HepG2 (cell line): ENCODE measurements around the gene CYB5B. TPM values are rescaled to one million over a fixed set of nuclear protein-coding genes. Genes with fewer than 3 reads are reported as not detected.
A peak's percentile ranks its signal among the peaks of the same experiment; 100 is the strongest.

Experiments
- BCL6 ChIP-seq: IDR thresholded peaks from 2 replicates; pipeline ENCODE4 v1.6.1; 2016; ENCODE audit warnings: missing genetic modification reagents, missing compliant biosample characterization
- CC2D1A ChIP-seq: sonication (generic); formaldehyde crosslinking; IDR thresholded peaks from 2 replicates; pipeline ENCODE4 v1.8.1; 2023; ENCODE audit warnings: mild to moderate bottlenecking, missing genetic modification reagents
- CEBPG ChIP-seq: IDR thresholded peaks from 2 replicates; pipeline ENCODE4 v1.6.1; 2016
- DPF2 ChIP-seq: sonication (generic); formaldehyde crosslinking; IDR thresholded peaks from 2 replicates; pipeline ENCODE4 v1.4.0; 2020; ENCODE audit warnings: mild to moderate bottlenecking, low read depth, missing genetic modification reagents, borderline replicate concordance
- ERF ChIP-seq: IDR thresholded peaks from 2 replicates; pipeline ENCODE4 v1.6.1; 2018; ENCODE audit warnings: missing biosample characterization, missing genetic modification reagents
- FOSL2 ChIP-seq: sonication (generic); formaldehyde crosslinking; IDR thresholded peaks from 2 replicates; pipeline ENCODE4 v1.4.0; 2020; ENCODE audit warnings: missing genetic modification reagents
- GATAD2A ChIP-seq: IDR thresholded peaks from 2 replicates; pipeline ENCODE4 v1.6.1; 2016
- HNF1A ChIP-seq, 2 experiments: sonication (generic) in 1 of 2; formaldehyde crosslinking in 1 of 2; IDR thresholded peaks; 2 replicates each; pipeline versions ENCODE4 v1.4.0 to v1.6.1; 2016 to 2020; ENCODE audit warnings: borderline replicate concordance in 1 of 2, low read depth in 1 of 2, mild to moderate bottlenecking in 1 of 2, missing genetic modification reagents in 1 of 2
- HNRNPL ChIP-seq: fragments of 200-400 bp; formaldehyde crosslinking; IDR thresholded peaks from 2 replicates; pipeline ENCODE4 v1.6.1; 2017; ENCODE audit warnings: mild to moderate bottlenecking, low read depth, low read length
- MED1 ChIP-seq: sonication (generic); formaldehyde crosslinking; IDR thresholded peaks from 2 replicates; pipeline ENCODE4 v1.4.0; 2020; ENCODE audit warnings: missing genetic modification reagents
- NKX3-1 ChIP-seq: sonication (generic); formaldehyde crosslinking; IDR thresholded peaks from 2 replicates; pipeline ENCODE4 v1.5.0; 2020; ENCODE audit warnings: missing genetic modification reagents
- POLR2AphosphoS2 ChIP-seq: IDR thresholded peaks from 2 replicates; pipeline ENCODE4 v1.6.1; 2011; ENCODE audit warnings: low read depth, low read length, improper control_type of control experiment
- PTBP1 ChIP-seq: fragments of 200-400 bp; formaldehyde crosslinking; IDR thresholded peaks from 2 replicates; pipeline ENCODE4 v1.6.1; 2018; ENCODE audit warnings: low read length, low read depth; ENCODE audit not compliant: poor library complexity, severe bottlenecking
- SAP130 ChIP-seq: IDR thresholded peaks from 2 replicates; pipeline ENCODE4 v1.6.1; 2016; ENCODE audit warnings: low read depth
- SP4 ChIP-seq: sonication (generic); formaldehyde crosslinking; IDR thresholded peaks from 2 replicates; pipeline ENCODE4 v1.8.1; 2023; ENCODE audit warnings: mild to moderate bottlenecking, missing genetic modification reagents
- SRY ChIP-seq: sonication (generic); formaldehyde crosslinking; IDR thresholded peaks from 2 replicates; pipeline ENCODE4 v1.8.0; 2022; ENCODE audit warnings: mild to moderate bottlenecking, missing genetic modification reagents
- STAG1 ChIP-seq: sonication (generic); formaldehyde crosslinking; IDR thresholded peaks from 2 replicates; pipeline ENCODE4 v1.4.0; 2020; ENCODE audit warnings: missing genetic modification reagents
- TBX3 ChIP-seq: fragments of 450-650 bp; IDR thresholded peaks from 2 replicates; pipeline ENCODE4 v1.6.1; 2017; ENCODE audit warnings: antibody characterized with exemption, mild to moderate bottlenecking, inconsistent platforms, borderline replicate concordance
- ZMYM3 ChIP-seq: sonication (generic); formaldehyde crosslinking; IDR thresholded peaks from 2 replicates; pipeline ENCODE4 v1.5.1; 2020; ENCODE audit warnings: mild to moderate bottlenecking, missing genetic modification reagents
- ZNF205 ChIP-seq: IDR thresholded peaks from 2 replicates; pipeline ENCODE4 v1.6.1; 2018; ENCODE audit warnings: missing biosample characterization, missing genetic modification reagents
- polyA plus RNA-seq, 8 experiments: library from polyadenylated mRNA; depleted of rRNA in 3 of 8; stranded (reverse) in 7 of 8; unstranded in 1 of 8; fragments of >200 nt; fragmentation: Illumina TruSeq in 4 of 8; extraction: Trizol in 4 of 8; gene quantifications; 2 replicates each; pipeline versions ENCODE4 v1.2.1 to v1.2.3, GENCODE V29; 2011 to 2016; ENCODE audit warnings: low read depth in 4 of 8, missing spikeins in 1 of 8, mixed read lengths in 1 of 8; ENCODE audit not compliant: insufficient read depth in 1 of 8
- total RNA-seq, 5 experiments: library from RNA; depleted of rRNA; stranded (reverse); fragments of >200 nt; fragmentation: Illumina TruSeq; extraction: Trizol; gene quantifications; 2 replicates each; pipeline ENCODE4 v1.2.3, GENCODE V29; 2016; ENCODE audit warnings: low read depth in 1 of 5
- TF ChIP-seq, protein P1 (sequence below): sonication (generic); formaldehyde crosslinking; IDR thresholded peaks from 2 replicates; pipeline ENCODE4 v1.4.0; 2020; ENCODE audit warnings: missing genetic modification reagents

Gene CYB5B
- total and polyA plus RNA-seq, 2 of the 13 experiments (the other 11 are each of a cell fraction or from before 2014, with no cell fraction given): 234 to 432 TPM

DNA sequence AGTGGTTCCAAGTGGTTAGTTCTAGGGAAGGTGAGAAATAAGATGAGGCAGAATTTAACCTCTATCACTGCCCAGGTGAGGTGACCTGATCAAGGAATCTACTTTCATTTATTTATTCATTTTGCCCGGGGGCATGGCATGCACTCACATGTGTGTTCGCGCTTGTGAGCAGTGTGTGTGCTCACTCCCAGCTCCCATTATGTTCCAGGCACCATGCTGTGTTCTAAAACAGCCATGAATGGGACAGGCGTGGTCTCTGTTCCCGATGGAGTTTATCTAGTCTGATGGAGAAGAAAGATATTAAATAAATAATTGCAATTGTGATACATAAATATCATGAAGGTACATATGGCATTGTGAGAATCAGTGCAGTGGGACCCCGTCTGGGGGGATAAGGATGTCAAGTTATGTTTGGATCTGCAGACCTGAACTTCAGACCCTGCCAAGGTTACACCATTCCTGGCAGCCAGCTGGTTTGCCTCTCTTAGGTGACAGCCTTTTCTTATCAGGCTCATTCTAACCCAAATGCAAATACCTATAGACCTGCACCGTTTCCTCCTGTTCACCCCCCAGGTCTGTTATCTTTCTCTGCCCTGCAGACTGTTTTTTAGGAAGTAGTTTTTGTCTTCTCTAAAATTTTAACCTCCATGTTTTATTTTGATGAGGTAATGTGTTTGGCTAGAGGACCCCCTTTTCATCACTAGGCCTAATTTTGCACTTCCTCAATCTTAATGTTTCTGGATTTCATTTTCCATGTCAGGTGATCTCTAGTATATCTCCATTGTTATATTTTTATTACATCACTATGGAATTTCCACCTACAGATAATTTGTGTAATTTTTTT is 11.8 kb downstream of the CYB5B start (continued):
- TF ChIP-seq HNF1A (IDR thresholded peaks at IDR 0.05; ENCODE audit: low read depth) (no peak), HNF1A (CRISPR knock-in tag; IDR thresholded peaks at IDR 0.05; ENCODE audit: borderline replicate concordance) (0 out of 2 replicates have a peak, but pooled peaks have one; percentile 47), HNRNPL (0 out of 2 replicates have a peak, but pooled peaks have one; percentile 53), TBX3 (no peak), CEBPG (CRISPR knock-in tag) (peak; percentile 75), DPF2 (CRISPR knock-in tag) (peak; percentile 65; the same call in 1 of the 2 replicates), BCL6 (CRISPR knock-in tag) (peak; percentile 71), MED1 (CRISPR knock-in tag) (peak; percentile 62; the same call in 1 of the 2 replicates), SP4 (0 out of 2 replicates have a peak, but pooled peaks have one; percentile 9), NKX3-1 (CRISPR knock-in tag) (no peak), FOSL2 (peak; percentile 46; the same call in 1 of the 2 replicates), ZNF205 (peak; percentile 79; the same call in 1 of the 2 replicates), ZMYM3 (CRISPR knock-in tag) (0 out of 2 replicates have a peak, but pooled peaks have one; percentile 29), POLR2AphosphoS2 (no peak), GATAD2A (CRISPR knock-in tag) (peak; percentile 91), SRY (CRISPR knock-in tag) (no peak), STAG1 (CRISPR knock-in tag) (peak; percentile 14; the same call in 1 of the 2 replicates), PTBP1 (no peak), CC2D1A (0 out of 2 replicates have a peak, but pooled peaks have one; percentile 26), ERF (CRISPR knock-in tag) (peak; percentile 43; the same call in 1 of the 2 replicates), SAP130 (CRISPR knock-in tag) (peak; percentile 86)
- TF ChIP-seq, protein P1, sequence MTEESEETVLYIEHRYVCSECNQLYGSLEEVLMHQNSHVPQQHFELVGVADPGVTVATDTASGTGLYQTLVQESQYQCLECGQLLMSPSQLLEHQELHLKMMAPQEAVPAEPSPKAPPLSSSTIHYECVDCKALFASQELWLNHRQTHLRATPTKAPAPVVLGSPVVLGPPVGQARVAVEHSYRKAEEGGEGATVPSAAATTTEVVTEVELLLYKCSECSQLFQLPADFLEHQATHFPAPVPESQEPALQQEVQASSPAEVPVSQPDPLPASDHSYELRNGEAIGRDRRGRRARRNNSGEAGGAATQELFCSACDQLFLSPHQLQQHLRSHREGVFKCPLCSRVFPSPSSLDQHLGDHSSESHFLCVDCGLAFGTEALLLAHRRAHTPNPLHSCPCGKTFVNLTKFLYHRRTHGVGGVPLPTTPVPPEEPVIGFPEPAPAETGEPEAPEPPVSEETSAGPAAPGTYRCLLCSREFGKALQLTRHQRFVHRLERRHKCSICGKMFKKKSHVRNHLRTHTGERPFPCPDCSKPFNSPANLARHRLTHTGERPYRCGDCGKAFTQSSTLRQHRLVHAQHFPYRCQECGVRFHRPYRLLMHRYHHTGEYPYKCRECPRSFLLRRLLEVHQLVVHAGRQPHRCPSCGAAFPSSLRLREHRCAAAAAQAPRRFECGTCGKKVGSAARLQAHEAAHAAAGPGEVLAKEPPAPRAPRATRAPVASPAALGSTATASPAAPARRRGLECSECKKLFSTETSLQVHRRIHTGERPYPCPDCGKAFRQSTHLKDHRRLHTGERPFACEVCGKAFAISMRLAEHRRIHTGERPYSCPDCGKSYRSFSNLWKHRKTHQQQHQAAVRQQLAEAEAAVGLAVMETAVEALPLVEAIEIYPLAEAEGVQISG (CRISPR knock-in tag): peak; percentile 69
